H1 (cell line): ENCODE measurements around the gene ACVR2B. TPM values are rescaled to one million over a fixed set of nuclear protein-coding genes. Genes with fewer than 3 reads are reported as not detected.

Source experiments
- CTCF ChIA-PET: fragments of 300-600 bp; sonication (Branson Sonifier 250); formaldehyde crosslinking; loops from one replicate; lab custom pipeline; 2021; ENCODE audit not compliant: partially characterized antibody; lab: Charles Lee
- POLR2A ChIA-PET: fragments of 300-600 bp; sonication (Branson Sonifier 250); formaldehyde crosslinking; loops from one replicate; lab custom pipeline; 2021; ENCODE audit warnings: inconsistent platforms; ENCODE audit not compliant: partially characterized antibody; lab: Charles Lee
- DNase-seq, 2 experiments: peaks; one replicate each; pipeline versions ENCODE4 v3.0.0 to v3.0.0-alpha.2; 2010 to 2022; ENCODE audit warnings: low spot score in 2 of 2, low read depth in 1 of 2, mixed read lengths in 1 of 2
- FAIRE-seq: peaks from 2 replicates; lab custom pipeline; 2011; peaks lifted over from hg19 to GRCh38; lab: Jason Lieb, UNC
- H2AFZ ChIP-seq: 2 replicates; pipeline ENCODE4 v1.8.1; 2012; ENCODE audit warnings: low read length, inconsistent platforms
- H2AK5ac ChIP-seq: 2 replicates; pipeline ENCODE4 v1.6.1; 2013; ENCODE audit warnings: low read depth, low read length
- H2BK120ac ChIP-seq: replicated peaks from 2 replicates; pipeline ENCODE3; 2013; ENCODE audit warnings: low read depth, low read length, inconsistent platforms
- H2BK12ac ChIP-seq: 2 replicates; pipeline ENCODE4 v1.6.1; 2013; ENCODE audit warnings: low read depth, low read length
- H2BK15ac ChIP-seq: 2 replicates; pipeline ENCODE4 v1.6.1; 2013; ENCODE audit warnings: low read length
- H2BK20ac ChIP-seq: 2 replicates; pipeline ENCODE4 v1.6.1; 2013; ENCODE audit warnings: low read length
- H2BK5ac ChIP-seq: 2 replicates; pipeline ENCODE4 v1.6.1; 2013; ENCODE audit warnings: low read depth, low read length
- H3K14ac ChIP-seq: 2 replicates; pipeline ENCODE4 v1.6.1; 2013; ENCODE audit warnings: inconsistent platforms; ENCODE audit not compliant: insufficient read length
- H3K18ac ChIP-seq: 2 replicates; pipeline ENCODE4 v1.6.1; 2013; ENCODE audit warnings: low read length; ENCODE audit errors: extremely low read depth
- H3K23ac ChIP-seq: 2 replicates; pipeline ENCODE4 v1.6.1; 2013; ENCODE audit warnings: inconsistent platforms; ENCODE audit not compliant: insufficient read length
- H3K23me2 ChIP-seq: 2 replicates; pipeline ENCODE4 v1.6.1; 2013; ENCODE audit warnings: low read depth, low read length
- H3K27ac ChIP-seq: 2 replicates; pipeline ENCODE4 v1.6.1; 2011; ENCODE audit warnings: low read depth, low read length, inconsistent platforms
- H3K27me3 ChIP-seq, 4 experiments: replicated peaks in 1 of 4; 1 replicate in 1 of 4; 2 replicates in 3 of 4; pipeline versions ENCODE4 v1.6.1 to v1.8.1; 2011 to 2013; ENCODE audit warnings: low read length in 3 of 4, mild to moderate bottlenecking in 3 of 4, inconsistent platforms in 2 of 4, mixed read lengths in 2 of 4, moderate library complexity in 1 of 4; ENCODE audit not compliant: control insufficient read depth in 3 of 4, insufficient read depth in 3 of 4; ENCODE audit errors: extremely low read depth in 1 of 4
- H3K36me3 ChIP-seq, 4 experiments: 2 replicates each; pipeline versions ENCODE4 v1.6.1 to v1.8.1; 2011 to 2013; ENCODE audit warnings: mild to moderate bottlenecking in 4 of 4, low read length in 3 of 4, moderate library complexity in 2 of 4, control low read depth in 1 of 4, inconsistent platforms in 1 of 4; ENCODE audit not compliant: insufficient read depth in 4 of 4, control insufficient read depth in 2 of 4
- H3K4ac ChIP-seq: replicated peaks from 2 replicates; pipeline ENCODE3; 2013; ENCODE audit warnings: low read length, low read depth, mixed read lengths, inconsistent platforms; ENCODE audit not compliant: insufficient read length
- H3K4me1 ChIP-seq, 4 experiments: replicated peaks in 1 of 4; 1 replicate in 1 of 4; 2 replicates in 3 of 4; pipeline versions ENCODE4 v1.6.1 to v1.8.1; 2011 to 2013; ENCODE audit warnings: low read length in 3 of 4, inconsistent platforms in 2 of 4, mixed read lengths in 1 of 4; ENCODE audit not compliant: insufficient read depth in 4 of 4, control insufficient read depth in 3 of 4
- H3K4me2 ChIP-seq, 2 experiments: 2 replicates each; pipeline versions ENCODE4 v1.6.1 to v1.8.1; 2011 to 2013; ENCODE audit warnings: low read depth in 2 of 2, low read length in 2 of 2, control low read depth in 1 of 2, inconsistent platforms in 1 of 2, mild to moderate bottlenecking in 1 of 2; ENCODE audit not compliant: insufficient read depth in 1 of 2
- H3K4me3 ChIP-seq, 4 experiments: fragments of 200-600, 300-600 bp in 1 of 4; sonication (generic), shearing (Covaris generic), sonication (Bioruptor Twin) in 1 of 4; 2 replicates each; pipeline versions ENCODE4 v1.5.1 to v1.8.1; 2011 to 2016; ENCODE audit warnings: low read length in 4 of 4, low read depth in 3 of 4, control low read depth in 2 of 4, inconsistent platforms in 2 of 4, mild to moderate bottlenecking in 2 of 4, mixed read lengths in 1 of 4, moderate library complexity in 1 of 4; ENCODE audit not compliant: insufficient read depth in 2 of 4; ENCODE audit errors: extremely low read depth in 1 of 4
- H3K56ac ChIP-seq: replicated peaks from 2 replicates; pipeline ENCODE3; 2013; ENCODE audit warnings: low read depth, mild to moderate bottlenecking, mixed read lengths, low read length, inconsistent platforms; ENCODE audit not compliant: insufficient read length
- H3K79me1 ChIP-seq: 2 replicates; pipeline ENCODE4 v1.6.1; 2013; ENCODE audit warnings: low read depth, low read length, control low read depth
- H3K79me2 ChIP-seq, 2 experiments: 2 replicates each; pipeline versions ENCODE4 v1.6.1 to v1.8.1; 2012 to 2013; ENCODE audit warnings: low read length in 2 of 2, mild to moderate bottlenecking in 2 of 2, inconsistent platforms in 1 of 2; ENCODE audit not compliant: insufficient read depth in 2 of 2, control insufficient read depth in 1 of 2
- H3K9ac ChIP-seq, 4 experiments: replicated peaks in 1 of 4; 1 replicate in 1 of 4; 2 replicates in 3 of 4; pipeline versions ENCODE4 v1.6.1 to v1.8.1; 2011 to 2013; ENCODE audit warnings: low read depth in 3 of 4, low read length in 3 of 4, control low read depth in 2 of 4, mild to moderate bottlenecking in 2 of 4, moderate library complexity in 2 of 4, inconsistent platforms in 1 of 4; ENCODE audit errors: extremely low read depth in 1 of 4
- H3K9me3 ChIP-seq, 2 experiments: 2 replicates each; pipeline versions ENCODE4 v1.6.1 to v1.8.1; 2012 to 2013; ENCODE audit warnings: mild to moderate bottlenecking in 2 of 2, moderate library complexity in 2 of 2, control low read depth in 1 of 2, inconsistent platforms in 1 of 2, low read depth in 1 of 2, low read length in 1 of 2, mixed read lengths in 1 of 2; ENCODE audit not compliant: insufficient read depth in 2 of 2
- H4K20me1 ChIP-seq, 2 experiments: replicated peaks in 1 of 2; 2 replicates each; pipeline versions ENCODE3 to v1.8.1; 2011 to 2013; ENCODE audit warnings: inconsistent platforms in 2 of 2, low read length in 2 of 2, mild to moderate bottlenecking in 1 of 2; ENCODE audit not compliant: insufficient read depth in 2 of 2, control insufficient read depth in 1 of 2
- H4K5ac ChIP-seq: 2 replicates; pipeline ENCODE4 v1.6.1; 2013; ENCODE audit warnings: low read length, low read depth, mixed read lengths, inconsistent platforms; ENCODE audit not compliant: insufficient read length
- H4K8ac ChIP-seq: 2 replicates; pipeline ENCODE4 v1.8.0; 2013; ENCODE audit warnings: mild to moderate bottlenecking, moderate library complexity, low read length, inconsistent platforms; ENCODE audit not compliant: insufficient read depth; ENCODE audit errors: extremely low read depth
- H4K91ac ChIP-seq: replicated peaks from 2 replicates; pipeline ENCODE3; 2013; ENCODE audit warnings: low read length, mixed read lengths, inconsistent platforms; ENCODE audit not compliant: insufficient read length
- BCL11A ChIP-seq, 2 experiments: IDR thresholded peaks; one replicate each; pipeline ENCODE4 v1.6.1; 2011; ENCODE audit warnings: low read depth in 2 of 2, low read length in 2 of 2, mild to moderate bottlenecking in 2 of 2
- CHD2 ChIP-seq: IDR thresholded peaks from 2 replicates; pipeline ENCODE4 v1.6.1; 2012; ENCODE audit warnings: low read length, improper control_type of control experiment
- CREB1 ChIP-seq: IDR thresholded peaks from 2 replicates; pipeline ENCODE4 v1.6.1; 2012; ENCODE audit warnings: inconsistent platforms
- CTBP2 ChIP-seq: IDR thresholded peaks from 2 replicates; pipeline ENCODE4 v1.7.0; 2011; ENCODE audit warnings: borderline replicate concordance, mild to moderate bottlenecking, moderate library complexity, mixed read lengths, low read length; ENCODE audit not compliant: insufficient read depth, insufficient read length
- FOSL1 ChIP-seq: IDR thresholded peaks from 2 replicates; pipeline ENCODE4 v1.6.1; 2011; ENCODE audit warnings: mild to moderate bottlenecking, low read depth, low read length, moderate library complexity; ENCODE audit not compliant: insufficient read depth
- PHF8 ChIP-seq: fragments of 200-600 bp; sonication (generic); conservative IDR thresholded peaks from 2 replicates; pipeline ENCODE4 v1.7.1; 2012; ENCODE audit warnings: low read depth, mild to moderate bottlenecking, inconsistent platforms, low read length, moderate library complexity
- WGBS, 2 experiments: shearing (Covaris generic) in 1 of 2; methylation state at CpG; one replicate each; pipeline versions ENCODE4 v1.1.6 to v1.1.7; 2013 to 2015; ENCODE audit warnings: low lambda C conversion rate in 2 of 2, mixed read lengths in 2 of 2, inconsistent platforms in 1 of 2, low coverage in 1 of 2, missing lambda C conversion rate in 1 of 2; ENCODE audit not compliant: insufficient replicate concordance in 2 of 2, insufficient coverage in 1 of 2, insufficient read length in 1 of 2; ENCODE audit errors: extremely low coverage in 1 of 2, missing lambda C conversion rate in 1 of 2; 5-methylcytosine and 5-hydroxymethylcytosine counted together
- polyA plus RNA-seq, 7 experiments: library from polyadenylated mRNA; depleted of rRNA in 3 of 7; stranded (reverse) in 5 of 7; unstranded in 2 of 7; fragments of >200 nt in 5 of 7; fragments of 200-250 nt in 2 of 7; gene quantifications; 1 replicate in 5 of 7; 2 replicates in 1 of 7; 4 replicates in 1 of 7; pipeline versions ENCODE4 v1.2.1 to v1.2.3, GENCODE V29; 2011 to 2013; ENCODE audit warnings: missing spikeins in 2 of 7, mixed read lengths in 2 of 7
- total RNA-seq: library from RNA; stranded (reverse); fragmentation: NEBNext Ultra II Directional; extraction: Animal tissue kit (Norgen Biotek cat#: 25700); gene quantifications from 2 replicates; pipeline ENCODE4 v1.2.1, GENCODE V29; 2021
- TF ChIP-seq, protein P1 (sequence below): IDR thresholded peaks from 2 replicates; pipeline ENCODE4 v1.6.1; 2012; ENCODE audit warnings: inconsistent platforms
- TF ChIP-seq, protein P2 (sequence below), 3 experiments: IDR thresholded peaks; 1 replicate in 2 of 3; 2 replicates in 1 of 3; pipeline versions ENCODE4 v1.5.1 to v1.6.1; 2011; ENCODE audit warnings: low read length in 3 of 3, mild to moderate bottlenecking in 3 of 3, inconsistent platforms in 2 of 3, low read depth in 1 of 3, moderate library complexity in 1 of 3; ENCODE audit not compliant: insufficient read depth in 1 of 3; ENCODE audit errors: control extremely low read depth in 1 of 3
- TF ChIP-seq, protein P3 (sequence below): IDR thresholded peaks from 2 replicates; pipeline ENCODE4 v1.6.1; 2011; ENCODE audit warnings: low read depth, mild to moderate bottlenecking, low read length; ENCODE audit not compliant: insufficient read depth

The ACVR2B gene
- total and polyA plus RNA-seq, 2 of the 8 experiments (the other 6 are each of a cell fraction or from before 2014, with no cell fraction given), result 24.7 to 109 TPM

DNA sequence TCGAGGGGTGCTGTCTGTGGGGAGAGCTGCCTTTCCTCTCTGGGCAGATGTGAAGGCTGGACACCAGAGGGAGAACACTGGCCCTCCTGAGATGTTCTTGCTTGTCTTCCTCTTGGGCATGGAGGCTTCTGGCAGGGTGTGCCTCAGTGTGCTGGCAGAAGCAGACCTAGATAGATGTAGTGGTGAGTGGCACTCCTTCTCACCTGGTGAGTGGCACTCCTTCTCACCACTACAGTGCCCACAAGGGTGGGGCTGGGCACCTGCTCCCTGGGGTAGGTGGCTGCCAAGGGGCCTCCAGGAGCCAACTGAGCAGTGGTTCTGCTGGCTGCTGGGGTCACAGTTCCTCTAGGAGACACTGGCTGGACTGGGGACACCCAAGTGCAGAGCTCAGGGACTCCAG is 18.7 kb downstream of the ACVR2B start:
- no peak overlapping the region for H4K8ac ChIP-seq
- no peak overlapping the region for H3K27ac ChIP-seq
- DNase-seq (no peak), FAIRE-seq (no peak)
- no peak overlapping the region for H2AFZ ChIP-seq
- H3K56ac ChIP-seq, result no peak overlapping the region
- H3K23ac ChIP-seq, result no peak overlapping the region
- WGBS, 2 experiments, result 100% methylated on average over 1 of the region's 1 CpG; no CpG with 5 or more reads in 1 of the 2 experiments
- no peaks in the 10 kb centered on the region; the same call in 1 of the 2 replicates for H3K23me2 ChIP-seq
- peaks cover 49% of the 10 kb centered on the region for H3K79me1 ChIP-seq
- H2BK12ac ChIP-seq, result no peak overlapping the region
- H4K5ac ChIP-seq, result no peak overlapping the region
- no peak overlapping the region for H3K4me2 ChIP-seq
- no peak overlapping the region for H2BK20ac ChIP-seq
- H3K36me3 ChIP-seq, result peaks cover 0 to 3% (median 0%) of the 10 kb centered on the region in 4 experiments; a peak in 3 of 8 replicates
- no peak overlapping the region for H3K4me3 ChIP-seq
- peaks cover 0 to 4% (median 2%) of the 10 kb centered on the region in 4 experiments; a peak in 4 of 7 replicates for H3K4me1 ChIP-seq
- no peak overlapping the region for H3K14ac ChIP-seq
- peaks cover 12 to 34% of the 10 kb centered on the region in 2 experiments for H4K20me1 ChIP-seq
- CTCF ChIA-PET, result interaction anchor here (0.9 to 6.6 kb wide), 3 partner anchors 9 to 179 kb away, joined by 3 to 41 read pairs (median 4); partner anchors contain the start of gene XYLB
- H3K9ac ChIP-seq, result no peak overlapping the region
- H4K91ac ChIP-seq, result no peak overlapping the region
- H3K4ac ChIP-seq, result no peak overlapping the region
- H3K18ac ChIP-seq, result no peak overlapping the region
- H3K79me2 ChIP-seq, result peaks cover 27 to 100% of the 10 kb centered on the region in 2 experiments
- no peak overlapping the region for H2BK15ac ChIP-seq
- H2AK5ac ChIP-seq, result no peak overlapping the region
- peak overlapping the region; percentile 35; the same call in 1 of the 2 replicates for H2BK5ac ChIP-seq
- H3K27me3 ChIP-seq, result no peaks in the 10 kb centered on the region
- POLR2A ChIA-PET, result interaction anchor here (2.5 kb wide), 1 partner anchor 17 kb away, joined by 9 read pairs; no protein-coding TSS in a partner anchor
- no peak overlapping the region for H2BK120ac ChIP-seq
- H3K9me3 ChIP-seq, result peaks cover 11% of the 10 kb centered on the region in 2 experiments; a peak in 3 of 4 replicates
- TF ChIP-seq PHF8 (no peak), BCL11A (IDR thresholded peaks at IDR 0.05; ENCODE audit: low read depth in 2 of 2, low read length in 2 of 2) (no peak), FOSL1 (no peak), CTBP2 (no peak), CHD2 (no peak), CREB1 (no peak)
- TF ChIP-seq, protein P1, sequence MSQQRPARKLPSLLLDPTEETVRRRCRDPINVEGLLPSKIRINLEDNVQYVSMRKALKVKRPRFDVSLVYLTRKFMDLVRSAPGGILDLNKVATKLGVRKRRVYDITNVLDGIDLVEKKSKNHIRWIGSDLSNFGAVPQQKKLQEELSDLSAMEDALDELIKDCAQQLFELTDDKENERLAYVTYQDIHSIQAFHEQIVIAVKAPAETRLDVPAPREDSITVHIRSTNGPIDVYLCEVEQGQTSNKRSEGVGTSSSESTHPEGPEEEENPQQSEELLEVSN, result no peak
- TF ChIP-seq, protein P2, sequence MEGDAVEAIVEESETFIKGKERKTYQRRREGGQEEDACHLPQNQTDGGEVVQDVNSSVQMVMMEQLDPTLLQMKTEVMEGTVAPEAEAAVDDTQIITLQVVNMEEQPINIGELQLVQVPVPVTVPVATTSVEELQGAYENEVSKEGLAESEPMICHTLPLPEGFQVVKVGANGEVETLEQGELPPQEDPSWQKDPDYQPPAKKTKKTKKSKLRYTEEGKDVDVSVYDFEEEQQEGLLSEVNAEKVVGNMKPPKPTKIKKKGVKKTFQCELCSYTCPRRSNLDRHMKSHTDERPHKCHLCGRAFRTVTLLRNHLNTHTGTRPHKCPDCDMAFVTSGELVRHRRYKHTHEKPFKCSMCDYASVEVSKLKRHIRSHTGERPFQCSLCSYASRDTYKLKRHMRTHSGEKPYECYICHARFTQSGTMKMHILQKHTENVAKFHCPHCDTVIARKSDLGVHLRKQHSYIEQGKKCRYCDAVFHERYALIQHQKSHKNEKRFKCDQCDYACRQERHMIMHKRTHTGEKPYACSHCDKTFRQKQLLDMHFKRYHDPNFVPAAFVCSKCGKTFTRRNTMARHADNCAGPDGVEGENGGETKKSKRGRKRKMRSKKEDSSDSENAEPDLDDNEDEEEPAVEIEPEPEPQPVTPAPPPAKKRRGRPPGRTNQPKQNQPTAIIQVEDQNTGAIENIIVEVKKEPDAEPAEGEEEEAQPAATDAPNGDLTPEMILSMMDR (IDR thresholded peaks at IDR 0.05; ENCODE audit: control extremely low read depth in 1 of 3, insufficient read depth in 1 of 3, low read depth in 1 of 3, low read length in 3 of 3), result no peak
- TF ChIP-seq, protein P3, sequence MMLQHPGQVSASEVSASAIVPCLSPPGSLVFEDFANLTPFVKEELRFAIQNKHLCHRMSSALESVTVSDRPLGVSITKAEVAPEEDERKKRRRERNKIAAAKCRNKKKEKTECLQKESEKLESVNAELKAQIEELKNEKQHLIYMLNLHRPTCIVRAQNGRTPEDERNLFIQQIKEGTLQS, result no peak
